Transverse colon (tissue), 4 donors: ENCODE data around the gene IKZF2. TPM values are rescaled to one million over a fixed set of nuclear protein-coding genes. Genes with fewer than 3 reads are reported as not detected.

Experiments used
- DNase-seq: peaks from one replicate; pipeline ENCODE4 v3.0.0-alpha.2; 2019
- H3K27ac ChIP-seq, 4 donors: fragments of 200-600 bp; sonication (generic); 2 replicates each; pipeline ENCODE4 v1.5.1; 2016 to 2018; ENCODE audit warnings: inconsistent platforms in 4 of 4
- H3K27me3 ChIP-seq: fragments of 200-600 bp; sonication (generic); 2 replicates; pipeline ENCODE4 v1.5.1; 2017; ENCODE audit warnings: inconsistent platforms
- H3K36me3 ChIP-seq, 4 donors: fragments of 200-600 bp; sonication (generic); 2 replicates each; pipeline ENCODE4 v1.5.1; 2017 to 2019; ENCODE audit warnings: inconsistent platforms in 4 of 4
- H3K4me1 ChIP-seq, 4 donors: fragments of 200-600 bp; sonication (generic); 2 replicates each; pipeline ENCODE4 v1.5.1; 2017 to 2020; ENCODE audit warnings: inconsistent platforms in 4 of 4
- H3K4me3 ChIP-seq, 4 donors: fragments of 200-600 bp; sonication (generic); 1 replicate in 1 of 4; 2 replicates in 3 of 4; pipeline versions ENCODE4 v1.5.1 to v1.6.1; 2017 to 2019; ENCODE audit warnings: inconsistent platforms in 4 of 4
- H3K9me3 ChIP-seq, 2 donors: fragments of 200-600 bp; sonication (generic); 2 replicates each; pipeline ENCODE4 v1.5.1; 2017 to 2019; ENCODE audit warnings: inconsistent platforms in 2 of 2
- EP300 ChIP-seq: sonication (generic); formaldehyde crosslinking; IDR thresholded peaks from one replicate; pipeline ENCODE4 v1.6.1; 2017; ENCODE audit warnings: antibody characterized with exemption, low read depth
- POLR2A ChIP-seq: fragments of 450-650 bp; IDR thresholded peaks from one replicate; pipeline ENCODE4 v1.6.1; 2016; ENCODE audit warnings: antibody characterized with exemption, mild to moderate bottlenecking, moderate library complexity
- POLR2AphosphoS5 ChIP-seq, 3 donors: sonication (generic); formaldehyde crosslinking; IDR thresholded peaks; one replicate each; pipeline ENCODE4 v1.6.1; 2016; ENCODE audit warnings: antibody characterized with exemption in 3 of 3
- WGBS, 2 donors: methylation state at CpG; one replicate each; pipeline ENCODE4 v1.1.5; 2018; ENCODE audit warnings: low coverage in 1 of 2; 5-methylcytosine and 5-hydroxymethylcytosine counted together
- in situ Hi-C, 4 donors: fragments of 200-750 bp; cut with MboI; loops; one replicate each; pipeline versions ENCODE4 v1.15.0 to v1.15.1; 2017; ENCODE audit warnings: low sequenced_read_pairs in 3 of 4, low pct_ligation_motif_present in 1 of 4, low pct_unique_long_range_greater_than_20kb in 1 of 4
- intact Hi-C: fragments of 100-400 bp; cut with DNase I; formaldehyde crosslinking; loops from one replicate; pipeline ENCODE4 v1.15.1; 2023; ENCODE audit warnings: low total_unique reads
- total RNA-seq, 4 donors: library from RNA; depleted of rRNA; stranded (reverse); fragments of >200 nt; gene quantifications; one replicate each; pipeline ENCODE4 v1.1.0, GENCODE V29; 2016
- TF ChIP-seq, protein P1 (sequence below), 5 experiments: fragments of 200-600 bp in 3 of 5; fragments of 450-650 bp in 2 of 5; sonication (generic) in 3 of 5; IDR thresholded peaks; 1 replicate in 2 of 5; 2 replicates in 3 of 5; pipeline ENCODE4 v1.5.1; 2016 to 2017; ENCODE audit warnings: antibody characterized with exemption in 5 of 5, inconsistent platforms in 3 of 5, mild to moderate bottlenecking in 2 of 5, moderate library complexity in 1 of 5

The IKZF2 gene
- total RNA-seq, 4 donors from 2014 or later, result 1.8 to 15.6 (median 12.3) TPM

DNA sequence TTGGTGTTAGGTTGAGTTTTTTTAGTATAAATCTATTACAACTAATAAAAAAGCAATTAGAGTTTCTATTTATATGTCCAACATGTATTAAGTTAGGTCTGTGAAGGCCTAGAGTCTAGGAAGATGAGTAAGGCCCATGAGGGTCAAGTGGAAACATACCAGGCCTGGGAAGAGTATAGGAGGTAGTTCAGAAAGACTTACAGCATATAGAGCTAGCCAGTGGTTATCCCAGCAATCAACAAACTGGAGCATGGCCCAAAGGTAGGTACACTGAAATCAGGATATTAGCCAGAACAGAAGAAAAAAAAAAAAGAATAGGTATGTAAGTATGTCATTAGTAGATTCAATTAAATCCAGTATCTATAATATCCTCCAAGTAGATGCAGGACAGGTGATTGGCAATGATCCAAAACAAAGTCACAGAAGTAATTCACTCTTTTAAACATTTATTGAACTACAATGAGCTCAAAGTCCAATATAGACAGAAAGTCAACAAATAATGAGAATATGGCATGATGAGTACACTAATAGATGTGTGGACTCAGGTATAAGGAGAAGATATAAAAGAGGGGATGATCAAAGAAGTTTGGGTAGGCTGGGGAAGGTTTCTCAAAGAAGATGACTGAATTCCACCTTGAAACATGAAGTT, 70.3 kb downstream of the IKZF2 start:
- in situ Hi-C loops, result no loop called here
- no peaks in the 10 kb centered on the region for H3K9me3 ChIP-seq
- H3K4me3 ChIP-seq, result no peak overlapping the region
- no peaks in the 10 kb centered on the region for H3K36me3 ChIP-seq
- H3K27ac ChIP-seq, result peak overlapping the region in 2 of 4 donors; percentile 22 to 29
- DNase-seq, result no peak
- no peaks in the 10 kb centered on the region for H3K27me3 ChIP-seq
- TF ChIP-seq POLR2A, result no peak
- TF ChIP-seq EP300, result no peak
- peak in 1 of 3 donors; percentile 36 for TF ChIP-seq POLR2AphosphoS5 (IDR thresholded peaks at IDR 0.05)
- H3K4me1 ChIP-seq, result peaks cover 0 to 30% (median 13%) of the 10 kb centered on the region in 4 donors
- intact Hi-C loops, result no loop called here

DNA sequence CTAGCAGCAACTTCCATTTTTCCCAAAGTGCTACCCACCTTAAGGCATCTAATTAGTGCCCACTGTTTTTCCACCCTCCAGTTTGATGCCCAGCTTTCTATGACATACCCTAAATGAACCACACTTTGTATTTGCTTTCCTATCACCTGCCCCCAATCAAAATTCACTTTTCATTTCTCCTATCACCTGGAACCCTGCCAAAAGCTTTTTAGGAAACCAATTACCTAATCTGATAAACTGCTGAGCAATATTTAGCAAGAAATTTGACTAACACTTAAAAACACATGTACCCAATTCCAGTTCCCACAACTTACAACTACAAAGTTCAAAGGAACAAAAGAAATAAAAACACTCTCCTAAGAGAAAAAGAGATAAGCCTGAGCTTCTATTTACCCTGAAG, 71.7 kb downstream of the IKZF2 start:
- DNase-seq, result no peak
- intact Hi-C loops, result no loop called here
- Histone ChIP-seq H3K4me1 (peaks cover 0 to 30% (median 13%) of the 10 kb centered on the region in 4 donors), H3K9me3 (no peaks in the 10 kb centered on the region), H3K36me3 (no peaks in the 10 kb centered on the region), H3K4me3 (no peak overlapping the region), H3K27ac (no peak overlapping the region), H3K27me3 (no peaks in the 10 kb centered on the region)
- in situ Hi-C loops, result no loop called here
- TF ChIP-seq, protein P1, sequence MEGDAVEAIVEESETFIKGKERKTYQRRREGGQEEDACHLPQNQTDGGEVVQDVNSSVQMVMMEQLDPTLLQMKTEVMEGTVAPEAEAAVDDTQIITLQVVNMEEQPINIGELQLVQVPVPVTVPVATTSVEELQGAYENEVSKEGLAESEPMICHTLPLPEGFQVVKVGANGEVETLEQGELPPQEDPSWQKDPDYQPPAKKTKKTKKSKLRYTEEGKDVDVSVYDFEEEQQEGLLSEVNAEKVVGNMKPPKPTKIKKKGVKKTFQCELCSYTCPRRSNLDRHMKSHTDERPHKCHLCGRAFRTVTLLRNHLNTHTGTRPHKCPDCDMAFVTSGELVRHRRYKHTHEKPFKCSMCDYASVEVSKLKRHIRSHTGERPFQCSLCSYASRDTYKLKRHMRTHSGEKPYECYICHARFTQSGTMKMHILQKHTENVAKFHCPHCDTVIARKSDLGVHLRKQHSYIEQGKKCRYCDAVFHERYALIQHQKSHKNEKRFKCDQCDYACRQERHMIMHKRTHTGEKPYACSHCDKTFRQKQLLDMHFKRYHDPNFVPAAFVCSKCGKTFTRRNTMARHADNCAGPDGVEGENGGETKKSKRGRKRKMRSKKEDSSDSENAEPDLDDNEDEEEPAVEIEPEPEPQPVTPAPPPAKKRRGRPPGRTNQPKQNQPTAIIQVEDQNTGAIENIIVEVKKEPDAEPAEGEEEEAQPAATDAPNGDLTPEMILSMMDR (IDR thresholded peaks at IDR 0.05), result no peak
- TF ChIP-seq EP300 (no peak), POLR2AphosphoS5 (IDR thresholded peaks at IDR 0.05) (no peak), POLR2A (no peak)

DNA sequence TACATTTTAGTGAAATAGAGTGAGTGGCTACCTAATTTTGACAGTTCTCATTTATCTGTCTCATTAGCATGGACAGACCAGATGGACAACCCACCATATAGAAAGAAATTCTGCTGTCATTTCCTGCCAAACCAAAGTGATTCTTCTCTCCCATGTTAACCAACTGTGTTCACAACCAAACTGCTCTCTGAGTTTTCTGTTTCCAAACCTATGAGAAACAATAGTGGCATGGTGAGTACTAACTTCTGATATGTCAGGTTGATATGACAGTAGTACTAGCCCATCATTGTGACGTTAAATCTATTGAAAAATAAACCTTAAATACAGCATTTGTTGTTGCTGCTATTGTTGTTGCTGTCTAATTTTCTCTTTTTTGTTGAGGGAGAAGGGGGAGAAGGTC, 72.7 kb downstream of the IKZF2 start:
- intact Hi-C loops, result no loop called here
- Histone ChIP-seq H3K27ac (no peak overlapping the region), H3K27me3 (no peaks in the 10 kb centered on the region), H3K4me3 (no peak overlapping the region), H3K4me1 (peaks cover 0 to 30% (median 13%) of the 10 kb centered on the region in 4 donors), H3K36me3 (no peaks in the 10 kb centered on the region), H3K9me3 (no peaks in the 10 kb centered on the region)
- in situ Hi-C loops, result no loop called here
- no peak for DNase-seq
- TF ChIP-seq, protein P1 (IDR thresholded peaks at IDR 0.05), result no peak
- WGBS, 2 donors, result 91 to 100% methylated on average over 1 of the region's 1 CpG

DNA sequence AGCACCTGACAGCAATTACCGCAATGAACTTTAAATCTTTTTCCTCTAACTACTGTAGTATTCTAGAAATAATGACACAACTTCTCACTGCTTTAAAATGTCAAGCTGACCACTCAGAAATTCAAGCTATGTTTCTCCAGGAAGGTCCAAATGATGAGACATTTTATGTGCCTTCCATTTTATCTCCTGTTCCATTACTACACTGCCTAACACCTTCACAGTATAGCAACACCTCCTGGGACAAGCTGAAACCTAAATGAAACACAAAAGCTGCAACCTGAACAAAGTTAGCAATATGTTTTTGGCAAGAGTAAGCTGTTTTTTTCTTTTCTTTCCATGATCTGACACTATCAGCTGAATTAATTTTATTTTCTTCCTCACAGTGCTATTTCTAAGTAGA, 81.9 kb downstream of the IKZF2 start:
- TF ChIP-seq, protein P1 (IDR thresholded peaks at IDR 0.05), result no peak
- TF ChIP-seq EP300 (no peak), POLR2AphosphoS5 (IDR thresholded peaks at IDR 0.05) (no peak), POLR2A (no peak)

More for the DNA sequence above, 81.9 kb downstream of the IKZF2 start:
- whole genome bisulfite sequencing, 2 donors, result 78 to 86% methylated on average over 1 of the region's 1 CpG
- intact Hi-C loops, result no loop called here
- no peak overlapping the region for H3K4me3 ChIP-seq
- peaks cover 0 to 26% (median 5%) of the 10 kb centered on the region in 4 donors for H3K4me1 ChIP-seq
- in situ Hi-C loops, result no loop called here
- no peaks in the 10 kb centered on the region for H3K9me3 ChIP-seq
- H3K36me3 ChIP-seq, result no peaks in the 10 kb centered on the region
- no peaks in the 10 kb centered on the region for H3K27me3 ChIP-seq
- no peak overlapping the region for H3K27ac ChIP-seq
- no peak for DNase-seq
